Fibroblast of pulmonary artery (primary cell): ENCODE results near the gene GAB3.

Experiments
- DNase-seq: peaks from one replicate; pipeline ENCODE4 v3.0.0-alpha.2; 2010; ENCODE audit warnings: low read depth
- H3K4me3 ChIP-seq: replicated peaks from 2 replicates; pipeline ENCODE4 v1.5.1; 2011; ENCODE audit warnings: low read depth, mild to moderate bottlenecking, control low read depth, low read length, moderate library complexity
- CTCF ChIP-seq: IDR thresholded peaks from 2 replicates; pipeline ENCODE4 v1.5.1; 2011; ENCODE audit warnings: mild to moderate bottlenecking, control low read depth, low read length, inconsistent platforms; ENCODE audit errors: missing control alignments

Gene GAB3

DNA sequence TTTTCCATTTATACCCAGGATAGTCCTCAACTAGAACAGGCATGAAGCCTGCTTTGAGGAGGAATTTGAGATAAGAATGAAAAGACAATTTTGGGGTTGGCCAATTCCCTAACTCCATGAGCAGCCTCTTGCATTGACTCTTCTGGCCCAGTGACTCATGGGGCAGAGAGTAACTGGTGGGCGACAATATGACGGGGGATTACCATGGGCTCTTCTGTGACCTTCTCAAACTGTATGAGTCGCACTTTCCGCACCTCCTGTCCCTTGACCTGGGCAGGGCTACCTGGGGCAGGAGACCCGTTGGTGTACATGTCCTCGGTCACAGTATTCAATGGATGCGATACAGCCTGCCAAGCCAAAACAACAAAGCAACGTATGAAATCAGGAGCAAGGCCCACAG is 41.1 kb upstream of the GAB3 start:
- H3K4me3 ChIP-seq = no peak overlapping the region
- DNase-seq = no peak
- TF ChIP-seq CTCF = no peak

- DNase-seq = no peak
- no peak overlapping the region for H3K4me3 ChIP-seq
- no peak for TF ChIP-seq CTCF
Observed at GRCh38 chrX:154791467-154791866, 40.6 kb upstream of the GAB3 start.

- no peak for TF ChIP-seq CTCF
- H3K4me3 ChIP-seq = no peak overlapping the region
- peak; percentile 50 for DNase-seq
Observed at GRCh38 chrX:154785716-154786115, 34.8 kb upstream of the GAB3 start.

DNA sequence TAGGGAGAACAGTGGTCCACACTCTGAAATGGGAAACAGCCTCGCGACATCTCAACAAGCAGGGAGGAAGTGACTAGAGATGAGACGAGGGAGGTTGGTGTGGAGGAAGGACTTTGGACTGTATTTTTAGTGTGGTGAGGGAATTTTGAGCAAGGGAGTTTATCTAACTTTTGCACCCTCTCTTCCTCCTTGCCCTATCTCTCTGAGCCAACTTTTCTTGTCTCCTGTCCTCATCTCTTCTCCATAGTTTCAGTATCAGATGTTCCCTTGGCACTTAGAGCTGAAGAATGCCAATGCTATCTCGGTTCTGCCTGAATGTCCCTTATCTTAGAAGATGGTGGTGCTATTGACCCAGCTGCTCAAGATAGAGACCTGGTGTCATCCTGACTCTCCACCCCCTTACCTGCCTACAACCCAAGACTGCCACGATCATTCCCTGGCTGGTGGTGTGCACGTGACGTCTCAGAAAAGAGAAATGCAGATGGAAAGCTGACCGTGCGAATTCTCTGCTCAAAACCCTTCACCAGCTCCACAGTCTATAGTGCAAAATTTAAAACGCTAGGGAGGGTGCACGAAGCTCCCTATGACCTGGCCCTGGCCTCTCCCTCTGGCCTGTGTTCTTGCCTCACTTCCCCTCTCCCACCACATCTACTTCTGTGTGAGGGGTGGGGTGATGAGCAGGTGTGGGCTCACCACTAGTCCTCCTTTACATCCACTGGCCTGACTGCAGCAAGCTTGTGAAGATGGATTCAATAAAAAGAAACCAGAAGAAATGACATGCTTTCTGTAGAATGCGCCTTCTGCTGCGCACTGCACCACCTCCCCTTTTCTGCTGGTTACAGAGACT is 33.5 kb upstream of the GAB3 start:
- no peak for TF ChIP-seq CTCF
- no peak for DNase-seq
- no peak overlapping the region for H3K4me3 ChIP-seq

GRCh38 chrX:154780968-154781367 is 30.1 kb upstream of the GAB3 start:
- no peak for TF ChIP-seq CTCF
- H3K4me3 ChIP-seq = no peak overlapping the region
- DNase-seq = no peak

DNA sequence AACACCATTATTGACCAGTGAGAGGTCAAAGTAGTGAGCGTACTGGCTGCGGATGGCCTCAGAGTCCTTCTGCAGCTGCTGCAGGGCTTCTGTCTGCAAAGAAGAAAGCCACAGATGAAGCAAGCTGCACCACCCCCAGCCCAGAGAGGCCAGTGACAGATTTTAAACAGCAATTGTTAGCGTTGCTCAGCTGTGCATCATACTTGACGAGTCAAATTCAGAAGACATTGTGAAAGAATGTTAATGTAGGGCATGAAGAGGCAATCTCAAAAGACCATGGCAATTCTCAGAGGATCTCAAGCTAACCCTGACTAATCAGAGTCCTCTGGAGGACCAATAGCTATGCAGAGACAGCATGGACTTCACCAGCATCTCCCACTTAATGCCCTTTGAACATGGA is 28.4 kb upstream of the GAB3 start:
- no peak overlapping the region for H3K4me3 ChIP-seq
- no peak for TF ChIP-seq CTCF
- peak; percentile 15 for DNase-seq

DNA sequence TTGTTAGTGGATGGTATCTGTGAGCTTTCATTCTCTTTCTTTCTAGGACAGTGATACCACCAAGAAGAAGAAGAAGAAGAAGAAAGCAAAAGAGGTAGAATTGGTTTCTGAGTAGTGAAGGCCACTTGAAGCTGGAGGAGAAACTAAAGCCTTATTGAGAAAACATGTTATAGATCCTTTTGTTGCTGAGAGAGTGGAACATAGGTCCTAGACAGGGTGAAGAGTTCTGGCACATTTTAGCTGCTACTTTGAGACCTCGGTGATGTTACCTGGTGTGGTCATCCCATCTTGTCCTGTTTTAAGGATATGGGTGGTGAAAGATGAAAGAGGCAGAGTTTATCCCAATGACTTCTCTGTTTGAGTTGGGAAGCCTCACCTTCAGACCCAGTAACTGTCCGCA is 25.9 kb upstream of the GAB3 start:
- no peak for DNase-seq

More for the DNA sequence above, 25.9 kb upstream of the GAB3 start:
- TF ChIP-seq CTCF = no peak
- no peak overlapping the region for H3K4me3 ChIP-seq
